ENCODE results near the gene SLCO2A1.
"Not testable (repeated sequence)": the region's sequence is repeated elsewhere in the genome, so short reads cannot be mapped to it uniquely, and the experiment has no call there.

The SLCO2A1 gene
- total RNA-seq = 0 reads per million in 2 donors

- DNase-seq = no peak
Observed at GRCh38 chr3:134029734-134030378, at the start of gene SLCO2A1. TSS of gene SLCO2A1 (minus strand) at chr3:134029925. CDS start at chr3:134029802, 123 bp downstream.

GRCh38 chr3:134079111-134079547, 49.4 kb upstream of the SLCO2A1 start:
- DNase-seq = no peak

- no peak for DNase-seq
Observed at GRCh38 chr3:134078169-134078831, 48.6 kb upstream of the SLCO2A1 start.

- DNase-seq = no peak
Observed at GRCh38 chr3:134077649-134078161, 48.0 kb upstream of the SLCO2A1 start.

GRCh38 chr3:134076851-134077250, 47.1 kb upstream of the SLCO2A1 start:
- DNase-seq = no peak

GRCh38 chr3:134075846-134076245, 46.1 kb upstream of the SLCO2A1 start:
- no peak for DNase-seq

- no peak for DNase-seq
Observed at GRCh38 chr3:134075568-134075825, 45.8 kb upstream of the SLCO2A1 start.

- no peak for DNase-seq
Observed at GRCh38 chr3:134074790-134075567, 45.3 kb upstream of the SLCO2A1 start.

GRCh38 chr3:134074001-134074789, 44.5 kb upstream of the SLCO2A1 start:
- DNase-seq = no peak

GRCh38 chr3:134073583-134073945, 43.8 kb upstream of the SLCO2A1 start:
- DNase-seq = no peak

GRCh38 chr3:134072881-134073582, 43.3 kb upstream of the SLCO2A1 start:
- DNase-seq = no peak

GRCh38 chr3:134070281-134070680, 40.6 kb upstream of the SLCO2A1 start:
- DNase-seq = not testable (repeated sequence)

- DNase-seq = no peak
Observed at GRCh38 chr3:134068429-134068828, 38.7 kb upstream of the SLCO2A1 start.

- no peak for DNase-seq
Observed at GRCh38 chr3:134067531-134068161, 37.9 kb upstream of the SLCO2A1 start.

GRCh38 chr3:134066651-134067530, 37.2 kb upstream of the SLCO2A1 start:
- DNase-seq = no peak

GRCh38 chr3:134066158-134066541, 36.4 kb upstream of the SLCO2A1 start:
- no peak for DNase-seq

GRCh38 chr3:134065252-134066157, 35.8 kb upstream of the SLCO2A1 start:
- DNase-seq = no peak

- DNase-seq = no peak
Observed at GRCh38 chr3:134064081-134064480, 34.4 kb upstream of the SLCO2A1 start.

GRCh38 chr3:134061401-134061800, 31.7 kb upstream of the SLCO2A1 start:
- no peak for DNase-seq

Measured in T-helper 9 cell (primary cell).